ENCODE data around the gene RANBP17. TPM values are rescaled to one million over a fixed set of nuclear protein-coding genes. Genes with fewer than 3 reads are reported as not detected.
"Not testable (repeated sequence)": the region's sequence is repeated elsewhere in the genome, so short reads cannot be mapped to it uniquely, and the experiment has no call there.

Gene RANBP17
- total RNA-seq: not detected in 2 replicates

- Mint-ChIP-seq H3K4me1 (ENCODE audit: low read depth) (peaks cover 3% of the 10 kb centered on the region), H3K9me3 (peaks cover 27% of the 10 kb centered on the region), H3K4me3 (ENCODE audit: low read depth) (peak within 1 kb of the TSS; percentile 5), H3K27ac (no peak within 1 kb of the TSS), H3K27me3 (ENCODE audit: low read depth) (peaks cover 28% of the 10 kb centered on the region), H3K36me3 (ENCODE audit: low read depth) (peaks cover 12% of the 10 kb centered on the region)
- no peak for DNase-seq (ENCODE audit: low spot score)
- intact Hi-C loops (cut with micrococcal nuclease): no loop called here
These were observed at the start of gene RANBP17 for GRCh38 chr5:170861917-170862766. Gene RANBP17, plus strand, starts transcription at chr5:170862018.

- no peak for DNase-seq (ENCODE audit: low spot score)
- no peaks in the 10 kb centered on the region for H3K4me1 Mint-ChIP-seq (ENCODE audit: low read depth)
- intact Hi-C loops (cut with micrococcal nuclease): no loop called here
These were observed 48.6 kb upstream of the RANBP17 start for GRCh38 chr5:170813231-170813630.

GRCh38 chr5:170817195-170817594 is 44.6 kb upstream of the RANBP17 start:
- no peaks in the 10 kb centered on the region for H3K27me3 Mint-ChIP-seq (ENCODE audit: low read depth)
- H3K36me3 Mint-ChIP-seq (ENCODE audit: low read depth): no peaks in the 10 kb centered on the region
- no peak for DNase-seq (ENCODE audit: low spot score)
- intact Hi-C loops (cut with micrococcal nuclease): no loop called here
- no peak overlapping the region for H3K27ac Mint-ChIP-seq
- H3K4me3 Mint-ChIP-seq (ENCODE audit: low read depth): no peak overlapping the region
- H3K9me3 Mint-ChIP-seq: no peaks in the 10 kb centered on the region
- no peaks in the 10 kb centered on the region for H3K4me1 Mint-ChIP-seq (ENCODE audit: low read depth)

More at GRCh38 chr5:170813231-170813630, 48.6 kb upstream of the RANBP17 start:
- Mint-ChIP-seq H3K27me3 (ENCODE audit: low read depth) (no peaks in the 10 kb centered on the region), H3K4me3 (ENCODE audit: low read depth) (no peak overlapping the region), H3K36me3 (ENCODE audit: low read depth) (no peaks in the 10 kb centered on the region), H3K9me3 (no peaks in the 10 kb centered on the region), H3K27ac (no peak overlapping the region)

GRCh38 chr5:170818232-170818631 is 43.6 kb upstream of the RANBP17 start:
- Mint-ChIP-seq H3K4me1 (ENCODE audit: low read depth) (no peaks in the 10 kb centered on the region), H3K27ac (no peak overlapping the region), H3K9me3 (no peaks in the 10 kb centered on the region), H3K36me3 (ENCODE audit: low read depth) (no peaks in the 10 kb centered on the region), H3K27me3 (ENCODE audit: low read depth) (no peaks in the 10 kb centered on the region), H3K4me3 (ENCODE audit: low read depth) (no peak overlapping the region)
- intact Hi-C loops (cut with micrococcal nuclease): no loop called here
- no peak for DNase-seq (ENCODE audit: low spot score)

GRCh38 chr5:170819824-170820223 is 42.0 kb upstream of the RANBP17 start:
- no peaks in the 10 kb centered on the region for H3K4me1 Mint-ChIP-seq (ENCODE audit: low read depth)
- no peaks in the 10 kb centered on the region for H3K36me3 Mint-ChIP-seq (ENCODE audit: low read depth)
- no peaks in the 10 kb centered on the region for H3K9me3 Mint-ChIP-seq
- H3K27me3 Mint-ChIP-seq (ENCODE audit: low read depth): no peaks in the 10 kb centered on the region
- H3K4me3 Mint-ChIP-seq (ENCODE audit: low read depth): no peak overlapping the region
- no peak for DNase-seq (ENCODE audit: low spot score)
- intact Hi-C loops (cut with micrococcal nuclease): no loop called here
- no peak overlapping the region for H3K27ac Mint-ChIP-seq

GRCh38 chr5:170821257-170821800 is 40.5 kb upstream of the RANBP17 start:
- Mint-ChIP-seq H3K27ac (no peak overlapping the region), H3K9me3 (no peaks in the 10 kb centered on the region), H3K4me1 (ENCODE audit: low read depth) (no peaks in the 10 kb centered on the region), H3K4me3 (ENCODE audit: low read depth) (no peak overlapping the region), H3K36me3 (ENCODE audit: low read depth) (no peaks in the 10 kb centered on the region), H3K27me3 (ENCODE audit: low read depth) (no peaks in the 10 kb centered on the region)
- intact Hi-C loops (cut with micrococcal nuclease): no loop called here
- no peak for DNase-seq (ENCODE audit: low spot score)

GRCh38 chr5:170826117-170826516 is 35.7 kb upstream of the RANBP17 start:
- Mint-ChIP-seq H3K27me3 (ENCODE audit: low read depth) (no peaks in the 10 kb centered on the region), H3K36me3 (ENCODE audit: low read depth) (no peaks in the 10 kb centered on the region), H3K4me3 (ENCODE audit: low read depth) (no peak overlapping the region), H3K27ac (no peak overlapping the region), H3K4me1 (ENCODE audit: low read depth) (no peaks in the 10 kb centered on the region), H3K9me3 (no peaks in the 10 kb centered on the region)
- intact Hi-C loops (cut with micrococcal nuclease): no loop called here
- no peak for DNase-seq (ENCODE audit: low spot score)

- Mint-ChIP-seq H3K9me3 (peaks cover 11% of the 10 kb centered on the region), H3K4me3 (ENCODE audit: low read depth) (no peak overlapping the region), H3K4me1 (ENCODE audit: low read depth) (no peaks in the 10 kb centered on the region), H3K27ac (no peak overlapping the region), H3K36me3 (ENCODE audit: low read depth) (no peaks in the 10 kb centered on the region), H3K27me3 (ENCODE audit: low read depth) (no peaks in the 10 kb centered on the region)
- no peak for DNase-seq (ENCODE audit: low spot score)
- intact Hi-C loops (cut with micrococcal nuclease): no loop called here
These were observed 29.6 kb upstream of the RANBP17 start for GRCh38 chr5:170832241-170832640.

GRCh38 chr5:170833981-170834380 is 27.8 kb upstream of the RANBP17 start:
- intact Hi-C loops (cut with micrococcal nuclease); H3K4me3 Mint-ChIP-seq (ENCODE audit: low read depth); H3K36me3 Mint-ChIP-seq (ENCODE audit: low read depth); H3K27me3 Mint-ChIP-seq (ENCODE audit: low read depth); H3K27ac Mint-ChIP-seq; DNase-seq (ENCODE audit: low spot score); H3K4me1 Mint-ChIP-seq (ENCODE audit: low read depth): not testable (repeated sequence)
- peaks cover 11% of the 10 kb centered on the region for H3K9me3 Mint-ChIP-seq

- intact Hi-C loops (cut with micrococcal nuclease): no loop called here
- no peaks in the 10 kb centered on the region for H3K27me3 Mint-ChIP-seq (ENCODE audit: low read depth)
- H3K4me1 Mint-ChIP-seq (ENCODE audit: low read depth): no peaks in the 10 kb centered on the region
- no peak overlapping the region for H3K4me3 Mint-ChIP-seq (ENCODE audit: low read depth)
- no peak overlapping the region for H3K27ac Mint-ChIP-seq
- no peaks in the 10 kb centered on the region for H3K36me3 Mint-ChIP-seq (ENCODE audit: low read depth)
- no peak for DNase-seq (ENCODE audit: low spot score)
- H3K9me3 Mint-ChIP-seq: peaks cover 11% of the 10 kb centered on the region
These were observed 25.6 kb upstream of the RANBP17 start for GRCh38 chr5:170836226-170836625.

GRCh38 chr5:170843870-170844269 is 17.9 kb upstream of the RANBP17 start:
- no peak overlapping the region for H3K4me3 Mint-ChIP-seq (ENCODE audit: low read depth)
- H3K27ac Mint-ChIP-seq: no peak overlapping the region

GRCh38 chr5:170844651-170845050 is 17.2 kb upstream of the RANBP17 start:
- no peaks in the 10 kb centered on the region for H3K27me3 Mint-ChIP-seq (ENCODE audit: low read depth)
- H3K4me1 Mint-ChIP-seq (ENCODE audit: low read depth): no peaks in the 10 kb centered on the region
- H3K27ac Mint-ChIP-seq: no peak overlapping the region
- H3K36me3 Mint-ChIP-seq (ENCODE audit: low read depth): no peaks in the 10 kb centered on the region
- DNase-seq (ENCODE audit: low spot score): no peak
- intact Hi-C loops (cut with micrococcal nuclease): no loop called here
- H3K4me3 Mint-ChIP-seq (ENCODE audit: low read depth): no peak overlapping the region
- H3K9me3 Mint-ChIP-seq: no peaks in the 10 kb centered on the region

More at GRCh38 chr5:170843870-170844269, 17.9 kb upstream of the RANBP17 start:
- Mint-ChIP-seq H3K9me3 (no peaks in the 10 kb centered on the region), H3K4me1 (ENCODE audit: low read depth) (no peaks in the 10 kb centered on the region), H3K36me3 (ENCODE audit: low read depth) (no peaks in the 10 kb centered on the region), H3K27me3 (ENCODE audit: low read depth) (no peaks in the 10 kb centered on the region)
- no peak for DNase-seq (ENCODE audit: low spot score)
- intact Hi-C loops (cut with micrococcal nuclease): no loop called here

- Mint-ChIP-seq H3K36me3 (ENCODE audit: low read depth) (no peaks in the 10 kb centered on the region), H3K27me3 (ENCODE audit: low read depth) (no peaks in the 10 kb centered on the region), H3K9me3 (no peaks in the 10 kb centered on the region), H3K4me3 (ENCODE audit: low read depth) (no peak overlapping the region), H3K4me1 (ENCODE audit: low read depth) (no peaks in the 10 kb centered on the region), H3K27ac (no peak overlapping the region)
- intact Hi-C loops (cut with micrococcal nuclease): no loop called here
- no peak for DNase-seq (ENCODE audit: low spot score)
These were observed 15.4 kb upstream of the RANBP17 start for GRCh38 chr5:170846416-170846815.

Data from activated T-helper 2 cell treated with anti-CD3 and anti-CD28 coated beads, Interferon-gamma antibody, Interleukin-2, Interleukin-4, amounts not matched to agents 10 μg/mL and 5 μg/mL and 100 μg/mL, durations not matched to agents 14 hours and 24 hours and 36 hours (primary cell).